ENCODE data around the gene ELF1.

DNA sequence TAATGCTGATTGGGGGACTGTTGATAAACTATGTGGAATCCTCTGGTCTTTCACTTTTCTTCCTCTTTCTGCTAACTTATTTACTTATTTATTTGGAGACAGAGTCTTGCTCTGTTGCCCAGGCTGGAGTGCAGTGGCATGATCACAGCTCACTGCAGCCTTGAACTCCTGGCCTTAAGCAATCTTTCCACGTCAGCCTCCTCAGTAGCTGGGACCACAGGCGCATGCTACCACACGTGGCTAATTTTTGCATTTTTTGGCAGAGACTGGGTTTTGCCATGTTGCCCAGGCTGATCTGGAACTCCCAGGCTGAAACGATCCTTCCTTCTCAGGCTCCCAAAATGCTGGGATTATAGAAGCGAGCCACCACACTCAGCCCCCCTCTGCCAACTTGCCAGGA lies 77.5 kb downstream of the ELF1 start:
- TF ChIP-seq, protein P1, sequence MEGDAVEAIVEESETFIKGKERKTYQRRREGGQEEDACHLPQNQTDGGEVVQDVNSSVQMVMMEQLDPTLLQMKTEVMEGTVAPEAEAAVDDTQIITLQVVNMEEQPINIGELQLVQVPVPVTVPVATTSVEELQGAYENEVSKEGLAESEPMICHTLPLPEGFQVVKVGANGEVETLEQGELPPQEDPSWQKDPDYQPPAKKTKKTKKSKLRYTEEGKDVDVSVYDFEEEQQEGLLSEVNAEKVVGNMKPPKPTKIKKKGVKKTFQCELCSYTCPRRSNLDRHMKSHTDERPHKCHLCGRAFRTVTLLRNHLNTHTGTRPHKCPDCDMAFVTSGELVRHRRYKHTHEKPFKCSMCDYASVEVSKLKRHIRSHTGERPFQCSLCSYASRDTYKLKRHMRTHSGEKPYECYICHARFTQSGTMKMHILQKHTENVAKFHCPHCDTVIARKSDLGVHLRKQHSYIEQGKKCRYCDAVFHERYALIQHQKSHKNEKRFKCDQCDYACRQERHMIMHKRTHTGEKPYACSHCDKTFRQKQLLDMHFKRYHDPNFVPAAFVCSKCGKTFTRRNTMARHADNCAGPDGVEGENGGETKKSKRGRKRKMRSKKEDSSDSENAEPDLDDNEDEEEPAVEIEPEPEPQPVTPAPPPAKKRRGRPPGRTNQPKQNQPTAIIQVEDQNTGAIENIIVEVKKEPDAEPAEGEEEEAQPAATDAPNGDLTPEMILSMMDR (conservative IDR thresholded peaks at IDR 0.05; ENCODE audit: low read depth, low read length), result no peak
- TF ChIP-seq RCOR1 (IDR thresholded peaks at IDR 0.05; ENCODE audit: insufficient replicate concordance, low read length) (no peak), POLR2A (IDR thresholded peaks at IDR 0.05; ENCODE audit: low read depth, low read length) (no peak), BHLHE40 (IDR thresholded peaks at IDR 0.05; ENCODE audit: low read depth, low read length) (no peak), SMC3 (IDR thresholded peaks at IDR 0.05; ENCODE audit: low read depth, low read length) (no peak), RAD21 (IDR thresholded peaks at IDR 0.05; ENCODE audit: low read length) (no peak), NFE2L2 (IDR thresholded peaks at IDR 0.05; ENCODE audit: low read depth, low read length) (no peak), RFX5 (IDR thresholded peaks at IDR 0.05; ENCODE audit: low read depth, low read length) (no peak)
